HG03060 (cell line): ENCODE results near the gene NUP35.

Source experiments
- ATAC-seq: cut with Tn5 transposase; IDR thresholded peaks from one replicate; pipeline ENCODE4 v1.9.1; 2021; ENCODE audit warnings: low read depth, moderate number of reproducible peaks; ENCODE audit not compliant: unreplicated experiment

NUP35 gene

GRCh38 chr2:183124222-183124956, at the start of gene NUP35:
Gene NUP35, plus strand, starts transcription at chr2:183124443. Its CDS starts 15 bp downstream, at chr2:183124458.
- peak; percentile 86 for ATAC-seq

GRCh38 chr2:183078163-183078463, 46.1 kb upstream of the NUP35 start:
- ATAC-seq: no peak

- ATAC-seq: peak; percentile 73
These were observed 45.6 kb upstream of the NUP35 start, which contains the start of gene DUSP19 for GRCh38 chr2:183078464-183079138. Gene DUSP19, plus strand, starts transcription at chr2:183078747. Its CDS starts 187 bp downstream, at chr2:183078934.

GRCh38 chr2:183079139-183079775, 45.0 kb upstream of the NUP35 start:
- ATAC-seq: peak; percentile 7

GRCh38 chr2:183081911-183082310, 42.3 kb upstream of the NUP35 start:
- ATAC-seq: no peak

GRCh38 chr2:183088061-183088460, 36.2 kb upstream of the NUP35 start:
- no peak for ATAC-seq

- ATAC-seq: no peak
These were observed 34.9 kb upstream of the NUP35 start for GRCh38 chr2:183089192-183089851.

- no peak for ATAC-seq
These were observed 32.8 kb upstream of the NUP35 start for GRCh38 chr2:183091318-183091953.

GRCh38 chr2:183091954-183092345, 32.3 kb upstream of the NUP35 start:
- ATAC-seq: no peak

- ATAC-seq: peak; percentile 82
These were observed 30.2 kb upstream of the NUP35 start for GRCh38 chr2:183093857-183094657.

- no peak for ATAC-seq
These were observed 18.7 kb upstream of the NUP35 start for GRCh38 chr2:183105402-183106134.

GRCh38 chr2:183112577-183112976, 11.7 kb upstream of the NUP35 start:
- ATAC-seq: no peak

- ATAC-seq: no peak
These were observed 10.6 kb upstream of the NUP35 start for GRCh38 chr2:183113630-183114029.

- ATAC-seq: no peak
These were observed 7.0 kb upstream of the NUP35 start for GRCh38 chr2:183117226-183117625.

GRCh38 chr2:183123117-183123958, 905 bp upstream of the NUP35 start:
- no peak for ATAC-seq

- ATAC-seq: peak; percentile 16
These were observed 353 bp upstream of the NUP35 start for GRCh38 chr2:183123959-183124221.

GRCh38 chr2:183124957-183125255, 663 bp downstream of the NUP35 start:
- ATAC-seq: no peak

GRCh38 chr2:183125659-183126341, 1.6 kb downstream of the NUP35 start:
- ATAC-seq: no peak
